GM21576 (cell line): ENCODE results near the gene SELENOF.
"Not testable (repeated sequence)": the region's sequence is repeated elsewhere in the genome, so short reads cannot be mapped to it uniquely, and the experiment has no call there.

Experiments used
- ATAC-seq: cut with Tn5 transposase; IDR thresholded peaks from one replicate; pipeline ENCODE4 v1.9.1; 2021; ENCODE audit warnings: mild to moderate bottlenecking, moderate library complexity; ENCODE audit not compliant: unreplicated experiment

The SELENOF gene

DNA sequence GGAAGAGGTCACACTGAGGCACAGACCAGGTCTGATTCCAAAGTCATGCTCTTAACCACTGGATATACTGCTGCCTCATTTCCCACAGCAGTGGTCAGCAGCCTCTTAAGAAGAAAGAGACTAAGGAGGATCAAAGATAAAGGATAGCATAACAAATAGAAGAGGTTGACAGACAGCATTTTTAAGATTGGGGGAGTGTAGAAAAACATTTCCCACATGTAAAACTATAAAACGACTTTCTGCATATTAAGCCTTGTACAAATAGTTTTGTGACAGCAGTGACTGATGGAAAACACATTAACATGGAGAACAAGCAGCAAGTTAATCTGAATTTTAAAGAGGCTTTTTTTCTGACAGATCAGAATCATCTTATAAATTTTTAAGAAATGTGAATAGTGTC lies 92.0 kb downstream of the SELENOF start:
- no peak for ATAC-seq

DNA sequence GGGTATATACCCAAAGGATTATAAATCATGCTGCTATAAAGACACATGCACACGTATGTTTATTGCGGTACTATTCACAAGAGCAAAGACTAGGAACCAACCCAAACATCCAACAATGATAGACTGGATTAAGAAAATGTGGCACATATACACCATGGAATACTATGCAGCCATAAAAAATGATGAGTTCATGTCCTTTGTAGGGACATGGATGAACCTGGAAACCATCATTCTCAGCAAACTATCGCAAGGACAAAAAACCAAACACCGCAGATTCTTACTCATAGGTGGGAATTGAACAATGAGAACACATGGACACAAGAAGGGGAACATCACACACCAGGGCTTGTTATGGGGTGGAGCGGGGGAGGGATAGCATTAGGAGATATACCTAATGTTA lies 94.0 kb downstream of the SELENOF start:
- not testable (repeated sequence) for ATAC-seq

DNA sequence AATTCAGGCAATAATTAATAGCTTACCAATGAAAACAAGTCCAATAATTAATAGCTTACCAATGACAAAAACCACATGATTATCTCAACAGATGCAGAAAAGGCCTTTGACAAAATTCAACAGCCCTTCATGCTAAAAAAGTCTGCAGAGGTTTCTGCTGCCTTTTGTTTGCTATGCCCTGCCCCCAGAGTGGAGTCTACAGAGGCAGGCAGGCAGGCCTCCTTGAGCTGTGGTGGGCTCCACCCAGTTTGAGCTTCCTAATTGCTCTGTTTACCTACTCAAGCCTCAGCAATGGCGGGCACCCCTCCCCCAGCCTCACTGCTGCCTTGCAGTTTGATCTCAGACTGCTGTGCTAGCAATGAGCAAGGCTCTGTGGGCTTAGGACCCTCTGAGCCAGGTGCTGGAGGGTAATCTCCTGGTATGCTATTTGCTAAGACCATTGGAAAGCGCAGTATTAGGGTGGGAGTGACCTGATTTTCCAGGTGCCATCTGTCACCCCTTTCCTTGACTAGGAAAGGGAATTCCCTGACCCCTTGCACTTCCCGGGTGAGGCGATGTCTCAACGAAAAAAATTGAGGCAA lies 96.6 kb downstream of the SELENOF start:
- ATAC-seq, result not testable (repeated sequence)

DNA sequence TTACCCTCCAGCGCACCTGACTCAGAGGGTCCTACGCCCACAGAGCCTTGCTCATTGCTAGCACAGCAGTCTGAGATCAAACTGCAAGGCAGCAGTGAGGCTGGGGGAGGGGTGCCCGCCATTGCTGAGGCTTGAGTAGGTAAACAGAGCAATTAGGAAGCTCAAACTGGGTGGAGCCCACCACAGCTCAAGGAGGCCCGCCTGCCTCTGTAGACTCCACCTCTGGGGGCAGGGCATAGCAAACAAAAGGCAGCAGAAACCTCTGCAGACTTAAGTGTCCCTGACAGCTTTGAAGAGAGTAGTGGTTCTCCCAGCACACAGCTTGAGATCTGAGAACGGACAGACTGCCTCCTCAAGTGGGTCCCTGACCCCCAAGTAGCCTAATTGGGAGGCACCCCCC lies 99.8 kb downstream of the SELENOF start:
- ATAC-seq, result not testable (repeated sequence)
